GM18505 (cell line): ENCODE data around the gene SPAG9.
"Not testable (repeated sequence)": the region's sequence is repeated elsewhere in the genome, so short reads cannot be mapped to it uniquely, and the experiment has no call there.

Experiments
- ATAC-seq: cut with Tn5 transposase; IDR thresholded peaks from one replicate; pipeline ENCODE4 v1.9.1; 2021; ENCODE audit not compliant: unreplicated experiment
- POLR2A ChIP-seq: IDR thresholded peaks from 4 replicates; pipeline ENCODE4 v1.6.1; 2011; ENCODE audit warnings: borderline replicate concordance; ENCODE audit not compliant: insufficient read depth, insufficient read length; ENCODE audit errors: extremely low read depth

SPAG9 gene

GRCh38 chr17:51085150-51085805, 35.4 kb downstream of the SPAG9 start:
- no peak for ATAC-seq
- no peak for TF ChIP-seq POLR2A

GRCh38 chr17:51083981-51084380, 36.7 kb downstream of the SPAG9 start:
- no peak for TF ChIP-seq POLR2A
- ATAC-seq = no peak

- not testable (repeated sequence) for ATAC-seq
These were observed 37.3 kb downstream of the SPAG9 start for GRCh38 chr17:51083364-51083763.

- ATAC-seq = no peak
These were observed 41.6 kb downstream of the SPAG9 start for GRCh38 chr17:51079049-51079448.

GRCh38 chr17:51078009-51078592, 42.6 kb downstream of the SPAG9 start:
- no peak for ATAC-seq
- TF ChIP-seq POLR2A = no peak

More at GRCh38 chr17:51079049-51079448, 41.6 kb downstream of the SPAG9 start:
- TF ChIP-seq POLR2A = no peak

GRCh38 chr17:51076821-51077220, 43.8 kb downstream of the SPAG9 start:
- TF ChIP-seq POLR2A = no peak
- ATAC-seq = no peak

GRCh38 chr17:51071556-51071955, 49.1 kb downstream of the SPAG9 start:
- TF ChIP-seq POLR2A = no peak
- ATAC-seq = no peak

GRCh38 chr17:51065466-51065865, 55.2 kb downstream of the SPAG9 start:
- no peak for TF ChIP-seq POLR2A
- ATAC-seq = no peak

GRCh38 chr17:51064061-51064735, 56.5 kb downstream of the SPAG9 start:
- no peak for ATAC-seq
- TF ChIP-seq POLR2A = no peak

- ATAC-seq = no peak
- no peak for TF ChIP-seq POLR2A
These were observed 60.3 kb downstream of the SPAG9 start for GRCh38 chr17:51060396-51060795.

GRCh38 chr17:51059781-51060180, 60.9 kb downstream of the SPAG9 start:
- no peak for ATAC-seq
- TF ChIP-seq POLR2A = no peak

- no peak for ATAC-seq
- no peak for TF ChIP-seq POLR2A
These were observed 63.1 kb downstream of the SPAG9 start for GRCh38 chr17:51057534-51057933.

GRCh38 chr17:51056813-51057510, 63.7 kb downstream of the SPAG9 start:
- no peak for TF ChIP-seq POLR2A

GRCh38 chr17:51054748-51055147, 65.9 kb downstream of the SPAG9 start:
- TF ChIP-seq POLR2A = no peak
- no peak for ATAC-seq

More at GRCh38 chr17:51056813-51057510, 63.7 kb downstream of the SPAG9 start:
- ATAC-seq = no peak

- no peak for ATAC-seq
- no peak for TF ChIP-seq POLR2A
These were observed 68.4 kb downstream of the SPAG9 start for GRCh38 chr17:51052235-51052634.
